Mesenteric fat pad (tissue), 1 donor: ENCODE results near the gene GALNT13. TPM values are rescaled to one million over a fixed set of nuclear protein-coding genes. Genes with fewer than 3 reads are reported as not detected.
"Not testable (repeated sequence)": the region's sequence is repeated elsewhere in the genome, so short reads cannot be mapped to it uniquely, and the experiment has no call there.

Source experiments
- DNase-seq: peaks from one replicate; pipeline ENCODE4 v3.0.0-alpha.2; 2020; ENCODE audit warnings: low spot score
- total RNA-seq: library from RNA; stranded (reverse); fragmentation: NEBNext Ultra II Directional; extraction: Animal tissue kit (Norgen Biotek cat#: 25700); gene quantifications from one replicate; pipeline ENCODE4 v1.2.1, GENCODE V29; 2021
- donor health status: DM: yes; HTN: yes; CAD: no.

GALNT13 gene
- total RNA-seq, 1 donor from 2014 or later = 3.1 TPM

DNA sequence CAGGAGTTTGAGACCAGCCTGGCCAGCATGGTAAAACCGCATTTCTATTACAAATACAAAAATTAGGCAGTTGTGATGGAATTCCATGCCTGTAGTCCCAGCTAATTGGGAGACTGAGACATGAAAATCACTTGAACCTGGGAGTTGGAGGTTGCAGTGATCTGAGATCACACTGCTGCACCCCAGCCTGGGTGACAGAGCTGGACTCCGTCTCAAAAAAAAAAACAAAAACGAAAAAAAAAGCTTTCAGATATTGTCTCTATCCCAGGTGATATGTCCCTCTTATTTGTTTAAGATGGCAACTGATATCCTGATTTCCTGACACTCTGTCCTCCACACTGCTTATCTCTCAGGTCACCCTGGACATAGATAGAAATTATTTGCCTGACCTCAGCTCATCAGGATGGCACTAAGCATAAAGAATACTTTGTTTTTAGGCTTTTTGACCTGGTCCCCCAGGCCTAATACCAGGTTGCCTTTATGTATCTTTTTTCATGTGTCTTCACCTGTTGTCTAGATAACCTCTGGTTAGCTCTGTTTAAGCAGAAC is 531.6 kb downstream of the GALNT13 start:
- no peak for DNase-seq

DNA sequence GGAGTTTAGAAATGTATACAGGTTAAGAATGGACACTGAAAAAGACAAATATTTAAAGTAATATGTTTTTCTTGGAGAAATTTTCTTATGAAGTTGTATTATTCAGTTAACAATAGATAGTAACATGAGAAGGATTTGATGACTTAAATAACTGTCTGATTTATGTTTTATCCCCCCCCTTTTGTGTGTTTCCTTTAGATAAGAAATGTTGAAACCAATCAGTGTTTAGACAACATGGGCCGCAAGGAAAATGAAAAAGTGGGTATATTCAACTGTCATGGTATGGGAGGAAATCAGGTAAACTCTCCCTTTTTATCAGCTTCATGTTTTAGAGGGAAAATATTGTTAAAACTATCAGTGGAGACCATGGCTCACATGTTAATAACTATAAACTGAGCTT is 537.1 kb downstream of the GALNT13 start:
- DNase-seq = no peak

DNA sequence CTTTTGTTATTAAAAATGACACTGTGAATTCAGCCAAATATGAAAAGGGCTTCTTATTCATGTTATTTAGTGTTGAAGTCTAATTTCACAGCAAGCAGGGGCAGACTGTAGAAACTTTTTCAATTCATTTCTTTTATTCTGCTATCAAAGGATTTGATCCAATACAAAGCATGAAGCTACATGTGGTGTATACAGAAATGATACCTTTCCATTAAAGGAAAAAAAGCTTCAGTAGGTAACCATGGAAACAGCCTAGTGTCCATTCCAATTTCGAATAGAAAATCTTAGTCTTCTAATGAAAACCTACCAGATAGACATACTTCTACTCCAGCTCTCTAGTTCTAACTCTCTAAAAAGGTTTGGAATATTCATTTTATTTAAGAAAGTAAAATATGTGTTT is 550.5 kb downstream of the GALNT13 start:
- DNase-seq = no peak

DNA sequence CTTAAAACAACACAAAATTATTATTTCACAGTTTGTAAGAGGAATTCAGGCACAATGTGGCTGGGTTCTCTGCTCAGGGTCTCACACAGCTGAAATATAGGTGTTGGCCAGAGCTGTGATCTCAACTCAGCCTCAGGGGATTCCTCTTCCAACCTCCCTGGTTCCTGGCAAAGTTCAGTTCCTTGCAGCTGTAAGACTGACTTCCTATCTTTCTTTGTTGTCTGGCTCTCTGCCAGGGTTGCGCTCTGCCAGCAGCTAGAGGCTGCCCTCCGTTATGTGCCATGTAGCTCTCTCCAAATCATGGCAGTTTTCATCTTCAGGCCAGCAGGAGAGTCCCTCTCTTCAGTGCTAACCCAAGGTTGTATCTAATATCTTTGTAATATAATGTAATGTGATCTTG is 554.3 kb downstream of the GALNT13 start:
- DNase-seq = no peak

DNA sequence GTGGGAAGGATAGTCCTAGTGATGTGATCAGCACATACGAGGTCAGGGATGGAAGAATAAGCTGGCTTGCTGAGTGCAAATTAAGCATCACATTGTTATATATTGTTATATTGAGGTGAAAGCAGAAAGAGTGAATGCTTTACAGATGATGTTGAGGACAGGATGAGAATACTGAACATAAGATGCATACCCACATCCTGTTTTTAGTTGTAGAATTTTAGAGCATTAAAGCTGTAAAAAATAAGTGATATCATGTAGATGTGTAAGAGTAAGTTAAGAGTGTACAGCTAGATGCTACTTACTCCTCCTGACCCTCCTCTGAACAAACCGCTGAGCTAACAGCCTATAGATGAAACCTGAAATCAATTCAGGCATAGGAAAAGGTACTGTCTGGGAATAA is 555.7 kb downstream of the GALNT13 start:
- DNase-seq = no peak

DNA sequence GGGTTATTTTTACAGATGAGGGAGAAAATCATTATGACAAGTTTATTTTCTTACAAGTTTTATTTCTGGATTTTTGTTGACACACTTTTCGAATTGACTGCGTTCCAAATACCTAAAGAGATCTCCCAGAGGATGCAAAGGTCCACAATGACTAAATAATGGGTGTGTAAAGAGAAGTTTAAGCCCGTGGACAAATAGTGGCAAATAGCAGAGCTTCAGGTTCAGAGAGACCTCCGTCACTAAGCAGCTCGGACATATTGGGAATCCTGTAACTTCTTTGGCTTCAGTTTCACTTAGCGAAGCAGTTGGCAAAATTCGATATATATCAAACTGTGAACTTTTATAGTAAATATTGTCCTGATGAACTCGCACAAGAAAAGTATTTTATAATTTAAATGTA is 556.3 kb downstream of the GALNT13 start:
- no peak for DNase-seq

DNA sequence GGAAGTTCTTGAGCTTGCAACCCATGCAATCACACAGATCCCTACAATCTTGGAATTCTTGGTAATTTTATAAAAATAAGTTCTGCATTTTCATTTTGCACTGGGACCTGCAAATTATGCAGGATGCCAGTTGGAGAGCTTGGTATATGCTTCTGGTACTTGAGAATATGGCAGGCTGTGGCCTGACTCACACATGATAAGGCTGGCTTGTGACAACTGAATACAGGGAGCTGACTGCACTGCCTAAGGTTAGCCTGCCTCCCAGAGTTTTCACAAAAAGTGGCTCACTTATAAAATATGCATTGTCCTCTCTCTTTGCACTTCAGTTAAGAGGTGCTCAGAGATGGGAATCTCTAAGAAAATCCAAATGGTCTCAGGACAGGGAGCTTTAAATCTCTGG is 561.3 kb downstream of the GALNT13 start:
- DNase-seq = no peak

DNA sequence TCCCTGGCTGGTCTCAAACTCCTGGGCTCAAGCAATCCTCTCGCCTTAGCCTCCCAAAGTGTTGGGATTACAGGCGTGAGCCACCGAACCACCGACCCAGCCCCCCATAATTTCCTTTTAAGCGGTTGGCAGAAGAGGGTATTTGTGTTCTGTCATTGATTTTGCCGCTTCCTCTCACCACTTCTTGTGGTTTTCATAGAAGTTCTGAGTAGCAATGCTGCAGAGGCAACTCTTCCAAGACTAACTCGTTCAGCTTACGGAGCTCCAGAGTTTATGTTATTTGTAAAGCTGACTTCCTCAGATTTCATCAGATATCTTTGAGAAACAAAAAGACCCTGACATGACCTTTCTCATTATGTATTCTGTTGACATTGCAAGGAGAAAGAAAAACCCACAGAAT is 565.4 kb downstream of the GALNT13 start:
- DNase-seq = no peak

DNA sequence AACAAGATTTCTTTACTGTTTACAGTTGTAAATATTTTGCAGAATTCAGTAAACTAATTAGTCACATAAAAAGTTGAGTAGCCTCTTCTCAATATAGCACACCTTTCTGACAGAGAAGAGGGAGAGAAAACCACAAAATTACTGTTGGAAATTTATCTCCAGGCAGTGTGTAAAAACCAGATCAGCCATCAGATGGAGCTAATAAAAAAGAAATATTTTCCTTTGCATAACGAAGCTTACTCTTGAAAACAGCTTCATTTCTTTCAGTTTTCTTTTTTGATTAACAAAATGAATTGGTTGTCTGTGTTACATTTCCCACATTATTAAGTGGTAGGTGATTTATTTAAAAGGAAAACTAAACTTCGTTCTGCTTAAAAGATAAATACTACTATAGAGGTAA is 567.4 kb downstream of the GALNT13 start:
- no peak for DNase-seq

DNA sequence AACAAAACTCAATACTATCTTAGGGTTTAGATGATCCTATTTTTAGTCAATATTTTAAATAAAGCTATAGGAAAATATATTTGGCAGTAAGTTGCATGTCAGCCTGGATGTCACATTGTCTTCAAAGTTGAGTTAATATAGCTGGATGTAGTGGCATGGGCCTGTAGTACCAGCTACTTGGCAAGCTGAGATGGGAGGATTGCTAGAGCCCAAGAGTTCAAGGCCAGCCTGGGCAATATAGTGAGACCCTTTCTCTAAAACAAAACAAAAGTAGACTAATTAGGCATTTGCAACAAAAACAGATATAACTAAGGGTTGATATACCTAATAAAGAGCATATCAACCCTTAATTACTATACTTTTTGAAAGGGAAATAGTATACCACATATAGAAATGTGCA is 572.2 kb downstream of the GALNT13 start:
- no peak for DNase-seq

DNA sequence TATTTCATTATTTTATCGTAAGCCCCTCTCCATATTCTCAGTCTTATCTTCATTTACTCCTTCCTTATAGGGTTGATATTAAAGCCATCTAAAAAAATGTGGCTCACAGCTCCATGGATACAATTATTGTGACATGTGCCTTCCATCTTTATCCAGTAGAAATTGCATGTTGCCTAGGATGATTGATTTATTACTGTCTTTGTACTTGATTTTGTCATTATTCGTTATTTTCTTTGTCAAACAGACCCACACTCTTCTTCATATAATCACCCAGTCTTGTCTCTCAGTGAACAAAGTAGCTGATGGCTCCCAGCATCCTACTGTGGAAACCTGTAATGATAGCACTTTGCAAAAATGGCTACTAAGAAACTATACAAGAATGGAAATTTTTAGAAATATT is 574.6 kb downstream of the GALNT13 start:
- no peak for DNase-seq

DNA sequence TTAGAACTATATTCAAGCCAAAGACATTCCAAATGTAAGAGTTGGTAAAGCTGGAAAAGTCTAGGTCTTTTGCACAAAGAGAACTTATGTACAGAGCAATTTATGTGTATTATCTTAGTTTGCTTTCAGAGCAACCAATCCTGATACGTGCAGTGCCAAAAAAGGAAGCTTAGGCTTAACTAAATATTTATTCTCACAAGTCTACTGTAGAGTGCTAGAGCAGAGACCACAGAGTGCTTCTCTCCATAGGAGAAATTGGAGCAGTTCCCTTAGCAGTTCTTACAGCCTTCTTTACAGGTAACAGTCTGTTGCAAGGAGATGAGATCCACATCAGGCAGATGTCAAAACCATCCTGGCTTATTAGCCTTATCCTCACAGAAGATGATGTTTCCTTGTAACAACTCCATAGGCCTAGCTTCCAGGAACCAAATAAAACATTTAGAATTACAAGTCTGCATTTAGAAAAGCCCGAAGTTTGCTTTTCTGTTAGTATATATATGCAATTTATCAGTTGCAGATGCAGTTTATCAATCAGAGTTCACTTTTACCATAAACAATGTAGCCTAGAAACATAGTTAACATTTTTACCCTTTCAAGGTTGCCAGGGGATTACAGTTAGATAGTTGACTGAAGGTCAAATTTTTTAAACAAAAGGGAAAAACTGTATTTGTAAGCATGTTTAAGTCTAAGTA is 576.2 kb downstream of the GALNT13 start:
- no peak for DNase-seq

DNA sequence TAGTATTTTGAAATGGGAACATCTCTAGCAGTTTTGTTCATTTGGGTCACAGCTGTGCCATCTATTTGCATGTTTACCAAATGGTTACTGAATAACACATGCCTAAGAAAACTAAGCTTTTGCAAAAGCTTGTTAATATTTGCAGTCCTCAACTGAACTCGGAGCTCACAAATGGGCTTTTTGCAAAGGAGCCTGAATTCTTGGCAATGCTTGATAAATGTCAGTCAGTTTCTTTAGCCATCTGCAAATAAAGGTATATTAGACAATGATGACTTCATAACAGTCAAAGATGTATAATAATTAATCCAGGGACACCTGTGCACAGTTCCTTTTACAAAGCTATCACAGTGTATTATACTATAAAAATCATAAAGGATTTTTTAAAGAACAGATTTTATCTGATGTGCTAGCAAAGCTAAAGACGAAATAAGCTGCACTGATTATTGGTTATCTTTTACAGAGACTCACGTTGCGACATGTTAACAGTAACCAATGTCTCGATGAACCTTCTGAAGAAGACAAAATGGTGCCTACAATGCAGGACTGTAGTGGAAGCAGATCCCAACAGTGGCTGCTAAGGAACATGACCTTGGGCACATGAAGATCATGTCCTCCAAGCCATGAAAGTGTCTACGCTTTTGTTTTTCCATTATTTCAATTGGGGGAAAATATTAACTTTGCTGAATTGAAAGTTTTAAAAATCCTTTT is 578.4 kb downstream of the GALNT13 start:
- DNase-seq = no peak

DNA sequence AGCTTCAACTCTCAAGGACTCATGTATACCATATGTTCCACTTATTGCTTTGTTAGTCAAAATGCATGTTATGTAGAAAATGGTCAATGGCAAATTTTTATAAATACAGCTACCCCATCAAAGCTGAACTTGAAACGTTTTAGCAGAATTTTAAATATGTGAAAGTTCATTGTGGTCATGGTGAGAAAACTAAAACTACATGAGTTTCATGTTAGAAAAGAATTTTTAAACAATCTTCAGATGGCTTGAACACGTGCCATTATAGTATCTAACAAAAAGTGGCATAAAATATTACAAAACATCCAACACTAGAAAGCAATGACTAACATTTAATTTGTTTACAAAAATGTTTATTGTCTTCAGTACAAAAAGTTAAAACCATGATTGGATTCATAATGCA is 580.7 kb downstream of the GALNT13 start:
- no peak for DNase-seq

DNA sequence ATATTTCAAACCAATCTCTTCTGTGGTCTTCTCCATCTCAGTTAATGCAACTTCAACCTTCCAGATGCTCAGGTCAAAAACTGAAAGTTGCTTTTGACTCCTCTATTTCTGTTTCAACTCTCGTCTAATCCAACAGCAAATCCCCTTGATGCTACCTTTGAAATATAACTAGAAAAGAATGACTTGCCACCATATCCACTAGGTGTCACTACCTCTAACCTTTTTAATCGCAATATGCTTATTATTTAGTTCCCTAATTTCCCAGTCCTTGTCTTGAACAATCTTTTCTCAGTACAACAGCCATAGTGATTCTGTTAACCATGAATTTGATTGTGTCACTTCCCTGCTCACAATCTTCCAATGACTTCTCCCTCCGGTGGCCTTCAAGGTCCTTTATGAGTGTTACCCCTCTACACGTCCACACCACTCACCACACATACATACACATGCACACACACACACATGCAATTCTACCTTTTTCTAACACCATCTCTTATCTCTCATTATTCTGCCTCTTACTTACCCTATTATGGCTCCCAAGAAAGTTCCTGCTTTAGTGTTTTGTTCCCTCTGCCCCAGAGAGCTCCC is 581.3 kb downstream of the GALNT13 start:
- DNase-seq = no peak

DNA sequence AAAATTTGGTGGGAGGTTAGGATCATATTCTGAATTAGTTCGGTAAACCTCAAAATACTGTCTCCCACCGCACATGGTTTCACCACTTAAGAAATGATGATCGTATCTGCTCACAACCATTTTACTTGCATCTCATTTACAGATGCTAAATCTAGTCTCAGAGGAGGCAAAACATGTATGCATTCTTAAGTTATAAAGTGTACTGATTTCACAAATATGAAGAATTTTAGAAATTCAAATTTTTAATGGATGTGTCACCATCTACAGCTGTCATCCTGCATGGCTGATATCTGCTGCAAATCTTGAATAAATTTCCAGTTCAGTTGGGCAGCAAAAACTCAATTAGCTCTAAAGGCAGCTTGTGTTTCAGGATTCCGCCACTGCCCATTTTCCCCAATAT is 583.4 kb downstream of the GALNT13 start:
- no peak for DNase-seq

DNA sequence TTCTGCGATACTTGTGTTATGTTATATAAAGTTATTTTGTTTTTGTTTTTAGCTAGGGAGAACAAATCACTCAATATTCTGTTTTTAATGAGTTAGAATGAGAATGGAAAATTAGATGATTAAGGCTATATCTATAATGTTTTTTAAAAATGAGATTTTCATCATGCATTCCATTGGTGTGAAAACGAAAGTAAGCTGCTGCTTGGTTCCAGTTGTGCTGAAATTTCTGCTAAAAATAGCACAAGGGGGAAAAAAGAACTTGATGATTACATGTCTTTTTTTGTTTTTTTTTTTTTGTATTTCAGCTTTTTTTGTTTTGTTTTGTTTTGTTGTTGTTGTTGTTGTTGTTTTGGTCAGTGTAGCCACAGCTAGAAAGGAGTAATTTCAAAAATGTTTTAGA is 584.1 kb downstream of the GALNT13 start:
- no peak for DNase-seq

DNA sequence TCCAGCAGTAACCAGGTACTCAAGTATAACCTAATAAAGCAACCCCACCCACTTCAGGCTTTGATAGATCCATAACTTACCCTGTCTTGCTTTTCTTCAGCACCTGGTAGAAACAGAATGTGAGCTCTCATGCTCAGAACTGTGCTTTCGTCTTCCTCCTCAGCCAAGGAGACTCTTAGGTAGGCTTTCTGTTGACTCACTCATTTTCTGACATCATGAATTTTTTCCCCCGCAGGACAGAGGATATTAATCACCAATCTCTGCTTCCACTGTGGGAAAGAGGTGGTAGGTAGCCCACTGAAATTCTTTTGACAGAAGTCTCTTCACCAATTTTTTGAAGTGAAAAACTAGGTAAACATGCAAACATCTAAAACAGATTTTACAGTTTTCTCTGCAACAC is 585.6 kb downstream of the GALNT13 start:
- DNase-seq = no peak

DNA sequence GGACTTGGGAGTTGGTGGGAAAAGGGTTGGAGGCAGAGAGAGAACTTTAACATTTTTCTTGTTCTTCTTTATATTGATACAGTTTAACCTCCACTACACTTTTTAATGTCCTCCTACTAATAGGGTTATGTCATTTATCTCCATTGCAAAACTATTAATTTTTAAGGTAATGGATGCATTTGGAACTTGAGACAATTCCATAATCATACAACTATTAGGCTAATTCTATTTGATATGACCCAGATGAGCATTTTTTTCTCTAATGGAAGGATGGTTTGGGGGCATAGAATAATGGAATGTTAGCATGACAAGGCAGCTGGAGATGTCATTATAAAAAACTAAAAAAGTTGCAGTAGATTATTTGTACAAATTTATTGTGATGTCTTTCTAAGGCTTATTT is 587.6 kb downstream of the GALNT13 start:
- no peak for DNase-seq

DNA sequence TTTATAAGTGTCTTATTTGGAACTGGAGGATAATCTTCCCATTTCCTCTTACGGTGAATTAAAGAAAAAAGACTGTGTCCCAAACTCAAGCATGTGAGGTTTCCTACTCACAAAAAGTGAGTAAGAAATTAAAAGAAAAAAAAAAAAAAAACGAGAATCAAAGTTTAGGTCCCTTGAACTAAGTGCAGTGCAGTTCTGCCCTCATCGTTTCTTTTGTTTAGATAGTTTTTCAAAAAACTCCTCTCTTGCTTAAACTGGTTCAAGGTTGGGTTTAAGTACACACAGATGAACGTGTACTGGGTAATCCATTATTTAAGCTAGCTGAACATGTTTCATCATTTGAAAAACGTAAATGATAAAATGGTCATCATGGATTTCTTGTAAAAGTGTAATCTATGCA is 590.9 kb downstream of the GALNT13 start:
- no peak for DNase-seq

DNA sequence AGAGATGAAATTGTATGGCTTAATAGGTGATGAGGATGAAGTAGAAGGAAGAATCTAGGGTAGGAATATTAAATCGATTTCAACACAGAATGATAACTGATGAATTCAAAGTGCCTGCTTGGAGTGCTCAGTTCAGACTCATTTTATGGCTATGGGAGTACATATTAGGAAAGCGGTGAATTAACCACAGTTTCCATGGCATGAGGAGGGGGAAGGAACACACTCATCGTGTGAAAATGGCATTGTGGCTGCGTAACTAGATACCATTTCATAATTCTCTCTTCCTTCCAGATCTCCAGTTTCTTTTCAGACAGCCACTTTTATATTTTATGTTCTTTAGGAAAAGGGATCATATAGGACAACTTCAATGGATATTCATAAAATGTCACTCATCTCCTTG is 594.5 kb downstream of the GALNT13 start:
- no peak for DNase-seq

DNA sequence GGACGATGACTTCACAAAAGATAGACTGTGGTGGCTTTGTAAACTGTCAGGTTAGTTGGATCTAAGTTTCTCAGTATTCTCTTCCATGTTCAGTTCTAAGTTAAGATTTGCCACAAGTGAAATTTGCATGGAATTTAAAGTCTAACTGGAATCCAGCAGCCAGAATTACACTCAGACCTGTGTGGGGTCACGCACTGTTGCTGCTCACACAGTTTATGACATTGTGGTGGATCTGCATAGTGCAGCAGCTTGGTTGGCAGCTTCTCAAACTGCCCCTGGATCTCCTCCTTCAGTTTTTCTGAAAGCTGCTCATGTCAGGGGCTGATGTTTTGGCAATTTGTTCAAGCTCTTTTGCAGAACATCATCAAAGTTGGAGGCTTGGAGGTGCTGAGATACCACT is 598.7 kb downstream of the GALNT13 start:
- DNase-seq = no peak

DNA sequence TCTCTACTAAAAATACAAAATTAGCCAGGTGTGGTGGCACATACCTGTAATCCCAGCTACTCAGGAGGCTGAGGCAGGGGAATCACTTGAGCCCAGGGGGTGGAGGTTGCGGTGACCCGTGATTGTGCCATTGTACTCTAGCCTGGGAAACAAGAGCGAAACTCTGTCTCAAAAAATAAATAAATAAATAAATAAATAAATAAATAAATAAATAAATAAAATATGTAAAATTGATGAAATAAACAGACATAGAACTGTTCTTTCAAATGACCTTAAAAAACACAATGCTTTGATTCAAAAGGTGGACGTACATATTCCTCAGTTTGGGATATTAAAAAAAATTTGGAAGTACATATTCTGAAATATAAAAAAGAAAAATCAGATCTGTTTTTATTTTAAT is 599.8 kb downstream of the GALNT13 start:
- not testable (repeated sequence) for DNase-seq
